Measurements from ENCODE around the gene ZNF354C. TPM values are rescaled to one million over a fixed set of nuclear protein-coding genes. Genes with fewer than 3 reads are reported as not detected.

ZNF354C gene
- total RNA-seq, 1 experiment from 2014 or later: 1.9 TPM

- no peak for DNase-seq (ENCODE audit: low read depth, low spot score)
- in situ Hi-C loops (cut with HindIII; ENCODE audit: low pct_unique_long_range_greater_than_20kb, low sequenced_read_pairs): no loop called here
Measured at GRCh38 chr5:179111267-179112207, 51.4 kb downstream of the ZNF354C start.

- in situ Hi-C loops (cut with HindIII; ENCODE audit: low pct_unique_long_range_greater_than_20kb, low sequenced_read_pairs): no loop called here
- DNase-seq (ENCODE audit: low read depth, low spot score): no peak
Measured at GRCh38 chr5:179112469-179113142, 52.4 kb downstream of the ZNF354C start.

- in situ Hi-C loops (cut with HindIII; ENCODE audit: low pct_unique_long_range_greater_than_20kb, low sequenced_read_pairs): no loop called here
- DNase-seq (ENCODE audit: low read depth, low spot score): no peak
Measured at GRCh38 chr5:179113143-179113530, 53.0 kb downstream of the ZNF354C start.

GRCh38 chr5:179113945-179114641, 53.9 kb downstream of the ZNF354C start:
- in situ Hi-C loops (cut with HindIII; ENCODE audit: low pct_unique_long_range_greater_than_20kb, low sequenced_read_pairs): no loop called here
- no peak for DNase-seq (ENCODE audit: low read depth, low spot score)

GRCh38 chr5:179114756-179115155, 54.6 kb downstream of the ZNF354C start:
- in situ Hi-C loops (cut with HindIII; ENCODE audit: low pct_unique_long_range_greater_than_20kb, low sequenced_read_pairs): no loop called here

GRCh38 chr5:179115307-179115706, 55.1 kb downstream of the ZNF354C start:
- in situ Hi-C loops (cut with HindIII; ENCODE audit: low pct_unique_long_range_greater_than_20kb, low sequenced_read_pairs): no loop called here
- no peak for DNase-seq (ENCODE audit: low read depth, low spot score)

More at GRCh38 chr5:179114756-179115155, 54.6 kb downstream of the ZNF354C start:
- no peak for DNase-seq (ENCODE audit: low read depth, low spot score)

GRCh38 chr5:179115845-179116524, 55.8 kb downstream of the ZNF354C start:
- DNase-seq (ENCODE audit: low read depth, low spot score): no peak
- in situ Hi-C loops (cut with HindIII; ENCODE audit: low pct_unique_long_range_greater_than_20kb, low sequenced_read_pairs): no loop called here

GRCh38 chr5:179118338-179118737, 58.2 kb downstream of the ZNF354C start:
- in situ Hi-C loops (cut with HindIII; ENCODE audit: low pct_unique_long_range_greater_than_20kb, low sequenced_read_pairs): no loop called here
- no peak for DNase-seq (ENCODE audit: low read depth, low spot score)

GRCh38 chr5:179118756-179119414, 58.7 kb downstream of the ZNF354C start:
- in situ Hi-C loops (cut with HindIII; ENCODE audit: low pct_unique_long_range_greater_than_20kb, low sequenced_read_pairs): no loop called here
- no peak for DNase-seq (ENCODE audit: low read depth, low spot score)

- in situ Hi-C loops (cut with HindIII; ENCODE audit: low pct_unique_long_range_greater_than_20kb, low sequenced_read_pairs): no loop called here
- DNase-seq (ENCODE audit: low read depth, low spot score): no peak
Measured at GRCh38 chr5:179119415-179120170, 59.4 kb downstream of the ZNF354C start.

GRCh38 chr5:179120421-179120861, 60.3 kb downstream of the ZNF354C start:
- in situ Hi-C loops (cut with HindIII; ENCODE audit: low pct_unique_long_range_greater_than_20kb, low sequenced_read_pairs): no loop called here
- no peak for DNase-seq (ENCODE audit: low read depth, low spot score)

GRCh38 chr5:179120951-179121666, 60.9 kb downstream of the ZNF354C start:
- no peak for DNase-seq (ENCODE audit: low read depth, low spot score)
- in situ Hi-C loops (cut with HindIII; ENCODE audit: low pct_unique_long_range_greater_than_20kb, low sequenced_read_pairs): no loop called here

- no peak for DNase-seq (ENCODE audit: low read depth, low spot score)
- in situ Hi-C loops (cut with HindIII; ENCODE audit: low pct_unique_long_range_greater_than_20kb, low sequenced_read_pairs): no loop called here
Measured at GRCh38 chr5:179121667-179122111, 61.5 kb downstream of the ZNF354C start.

- in situ Hi-C loops (cut with HindIII; ENCODE audit: low pct_unique_long_range_greater_than_20kb, low sequenced_read_pairs): no loop called here
- no peak for DNase-seq (ENCODE audit: low read depth, low spot score)
Measured at GRCh38 chr5:179122411-179123108, 62.4 kb downstream of the ZNF354C start.

GRCh38 chr5:179123109-179123426, 62.9 kb downstream of the ZNF354C start:
- in situ Hi-C loops (cut with HindIII; ENCODE audit: low pct_unique_long_range_greater_than_20kb, low sequenced_read_pairs): no loop called here

More at GRCh38 chr5:179123109-179123426, 62.9 kb downstream of the ZNF354C start:
- DNase-seq (ENCODE audit: low read depth, low spot score): no peak

Measured in SK-MEL-5 (cell line).